ENCODE data around the gene UBE2Z. TPM values are rescaled to one million over a fixed set of nuclear protein-coding genes. Genes with fewer than 3 reads are reported as not detected.
A peak's percentile ranks its signal among the peaks of the same experiment; 100 is the strongest.
"Not testable (repeated sequence)": the region's sequence is repeated elsewhere in the genome, so short reads cannot be mapped to it uniquely, and the experiment has no call there.

The UBE2Z gene
- polyA plus RNA-seq (2013, experiment 1 of 2): 54.4 TPM
- polyA plus RNA-seq (2013, experiment 2 of 2): 50.0 TPM

GRCh38 chr17:48908047-48908843 lies at the start of gene UBE2Z:
Gene UBE2Z (plus strand): TSS chr17:48908407. CDS start chr17:48908504, 97 bp downstream.
- Histone ChIP-seq H3K27ac (ENCODE audit: low read depth, low read length) (peak within 1 kb of the TSS; percentile 92), H3K4me3 (ENCODE audit: low read length) (peak within 1 kb of the TSS; percentile 65), H3K9ac (ENCODE audit: low read depth, low read length) (peak within 1 kb of the TSS; percentile 80), H3K9me3 (ENCODE audit: insufficient read depth, low read depth, low read length) (no peaks in the 10 kb centered on the region), H3K4me1 (ENCODE audit: insufficient read depth, low read length) (peaks cover 12% of the 10 kb centered on the region), H3K36me3 (ENCODE audit: insufficient read depth, low read length) (peaks cover 38% of the 10 kb centered on the region), H3K27me3 (ENCODE audit: insufficient read depth, low read length) (no peaks in the 10 kb centered on the region)
- WGBS: under 1% methylated on average over 81 of the region's 81 CpGs

DNA sequence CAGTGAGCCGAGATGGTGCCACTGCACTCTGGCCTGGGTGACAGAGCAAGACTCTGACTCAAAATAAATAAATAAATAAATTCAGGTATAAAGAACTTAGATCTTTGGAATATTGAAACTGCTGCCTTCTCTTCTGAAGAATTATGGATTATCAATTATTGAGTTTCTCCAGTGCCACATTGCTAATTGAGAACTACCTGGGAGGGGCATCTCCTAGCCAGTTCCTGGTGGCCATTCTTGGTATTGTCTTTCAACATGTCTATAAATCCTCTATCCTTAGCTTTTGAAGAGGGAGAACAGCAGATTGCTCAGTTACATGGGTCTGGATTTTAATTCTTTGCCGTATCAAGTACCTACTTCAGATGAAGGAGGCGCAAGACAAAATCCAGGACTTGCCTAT lies 48.2 kb upstream of the UBE2Z start:
- no peak overlapping the region for H3K4me3 ChIP-seq (ENCODE audit: low read length)
- H3K27me3 ChIP-seq (ENCODE audit: insufficient read depth, low read length): no peaks in the 10 kb centered on the region
- no peaks in the 10 kb centered on the region for H3K4me1 ChIP-seq (ENCODE audit: insufficient read depth, low read length)
- H3K9me3 ChIP-seq (ENCODE audit: insufficient read depth, low read depth, low read length): no peaks in the 10 kb centered on the region
- no peaks in the 10 kb centered on the region; the same call in 1 of the 2 replicates for H3K36me3 ChIP-seq (ENCODE audit: insufficient read depth, low read length)
- over 99% methylated on average over 3 of the region's 3 CpGs for WGBS
- H3K9ac ChIP-seq (ENCODE audit: low read depth, low read length): no peak overlapping the region
- no peak overlapping the region for H3K27ac ChIP-seq (ENCODE audit: low read depth, low read length)

DNA sequence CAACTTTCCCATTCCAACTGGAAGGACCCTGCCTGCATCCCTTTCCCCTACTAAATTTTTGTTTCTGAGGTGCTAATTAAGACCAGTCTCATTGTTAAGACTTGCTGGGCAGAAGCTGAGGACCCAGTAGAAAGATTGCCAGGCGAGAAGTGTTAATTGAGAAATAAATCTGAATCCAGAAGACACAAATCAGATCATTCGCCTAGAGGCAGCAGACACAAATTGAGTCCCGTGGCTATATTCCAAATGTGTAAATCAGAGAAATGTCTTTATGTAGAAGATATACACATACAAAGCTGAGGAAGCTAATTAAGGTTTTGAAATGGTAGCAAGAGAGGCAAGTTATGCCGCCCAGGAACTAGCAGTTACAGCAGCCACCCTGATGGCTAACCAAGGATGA lies 47.8 kb upstream of the UBE2Z start:
- Histone ChIP-seq H3K36me3 (ENCODE audit: insufficient read depth, low read length) (no peaks in the 10 kb centered on the region; the same call in 1 of the 2 replicates), H3K9me3 (ENCODE audit: insufficient read depth, low read depth, low read length) (no peaks in the 10 kb centered on the region), H3K9ac (ENCODE audit: low read depth, low read length) (no peak overlapping the region), H3K4me3 (ENCODE audit: low read length) (no peak overlapping the region), H3K4me1 (ENCODE audit: insufficient read depth, low read length) (no peaks in the 10 kb centered on the region), H3K27ac (ENCODE audit: low read depth, low read length) (no peak overlapping the region), H3K27me3 (ENCODE audit: insufficient read depth, low read length) (no peaks in the 10 kb centered on the region)
- 95% methylated on average over 4 of the region's 4 CpGs for WGBS

- Histone ChIP-seq H3K9me3 (ENCODE audit: insufficient read depth, low read depth, low read length) (no peaks in the 10 kb centered on the region), H3K4me1 (ENCODE audit: insufficient read depth, low read length) (peaks cover 15% of the 10 kb centered on the region; the same call in 1 of the 2 replicates), H3K9ac (ENCODE audit: low read depth, low read length) (no peak overlapping the region), H3K27ac (ENCODE audit: low read depth, low read length) (no peak overlapping the region), H3K27me3 (ENCODE audit: insufficient read depth, low read length) (no peaks in the 10 kb centered on the region), H3K4me3 (ENCODE audit: low read length) (no peak overlapping the region), H3K36me3 (ENCODE audit: insufficient read depth, low read length) (no peaks in the 10 kb centered on the region)
- WGBS: 77% methylated on average over 3 of the region's 3 CpGs
These were observed 39.2 kb upstream of the UBE2Z start for GRCh38 chr17:48868916-48869500.

GRCh38 chr17:48869821-48870318 lies 38.3 kb upstream of the UBE2Z start:
- Histone ChIP-seq H3K4me1 (ENCODE audit: insufficient read depth, low read length) (peaks cover 15% of the 10 kb centered on the region; the same call in 1 of the 2 replicates), H3K36me3 (ENCODE audit: insufficient read depth, low read length) (no peaks in the 10 kb centered on the region), H3K4me3 (ENCODE audit: low read length) (no peak overlapping the region), H3K27ac (ENCODE audit: low read depth, low read length) (no peak overlapping the region), H3K9ac (ENCODE audit: low read depth, low read length) (no peak overlapping the region), H3K9me3 (ENCODE audit: insufficient read depth, low read depth, low read length) (no peaks in the 10 kb centered on the region), H3K27me3 (ENCODE audit: insufficient read depth, low read length) (no peaks in the 10 kb centered on the region)
- 94% methylated on average over 6 of the region's 6 CpGs for WGBS

DNA sequence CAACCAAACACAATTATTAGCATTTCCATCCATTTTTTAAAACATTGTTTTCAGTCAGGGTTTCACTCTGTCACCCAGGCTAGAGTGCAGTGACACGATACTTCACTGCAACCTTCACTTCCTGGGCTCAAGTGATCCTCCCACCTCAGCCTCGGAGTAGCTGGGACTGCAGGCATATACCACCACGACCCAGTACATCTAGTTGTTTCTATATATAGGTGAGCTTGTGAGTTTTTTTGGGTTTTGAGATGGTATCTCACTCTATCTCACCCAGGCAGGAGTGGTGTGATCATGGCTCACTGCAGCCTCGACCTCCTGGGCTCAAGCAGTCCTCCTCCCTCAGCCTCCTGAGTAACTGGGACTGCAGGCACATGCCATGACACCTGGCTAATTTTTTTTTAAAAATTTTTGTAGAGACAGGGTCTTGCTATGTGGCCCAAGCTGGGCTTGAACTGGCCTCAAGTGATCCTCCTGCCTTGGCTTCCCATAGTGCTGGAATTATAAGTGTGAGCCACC lies 37.1 kb upstream of the UBE2Z start:
- no peak overlapping the region for H3K4me3 ChIP-seq (ENCODE audit: low read length)
- peaks cover 15% of the 10 kb centered on the region; the same call in 1 of the 2 replicates for H3K4me1 ChIP-seq (ENCODE audit: insufficient read depth, low read length)
- H3K9ac ChIP-seq (ENCODE audit: low read depth, low read length): no peak overlapping the region
- no peaks in the 10 kb centered on the region for H3K27me3 ChIP-seq (ENCODE audit: insufficient read depth, low read length)
- no peaks in the 10 kb centered on the region for H3K9me3 ChIP-seq (ENCODE audit: insufficient read depth, low read depth, low read length)
- no peak overlapping the region for H3K27ac ChIP-seq (ENCODE audit: low read depth, low read length)
- no peaks in the 10 kb centered on the region for H3K36me3 ChIP-seq (ENCODE audit: insufficient read depth, low read length)
- 94% methylated on average over 3 of the region's 4 CpGs for WGBS

GRCh38 chr17:48871551-48872351 lies 36.5 kb upstream of the UBE2Z start:
- Histone ChIP-seq H3K4me1 (ENCODE audit: insufficient read depth, low read length) (peaks cover 15% of the 10 kb centered on the region; the same call in 1 of the 2 replicates), H3K4me3 (ENCODE audit: low read length) (no peak overlapping the region)

DNA sequence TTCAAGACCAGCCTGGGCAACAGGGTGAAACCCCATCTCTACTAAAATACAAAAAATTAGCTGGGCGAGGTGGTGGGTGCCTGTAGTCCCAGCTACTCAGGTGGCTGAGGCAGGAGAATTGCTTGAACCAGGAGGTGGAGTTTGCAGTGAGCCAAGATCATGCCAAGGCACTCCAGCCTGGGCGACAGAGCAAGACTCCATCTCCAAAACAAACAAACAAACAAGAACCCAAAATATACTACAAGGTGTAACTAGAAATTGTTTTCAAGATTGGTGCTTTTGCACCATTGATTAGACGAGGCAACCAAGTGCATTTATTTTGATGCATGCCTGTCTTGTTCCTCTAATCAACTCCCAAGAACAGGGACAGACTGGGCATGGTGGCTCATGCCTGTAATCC lies 35.8 kb upstream of the UBE2Z start:
- not testable (repeated sequence) for H3K36me3 ChIP-seq (ENCODE audit: insufficient read depth, low read length); H3K27me3 ChIP-seq (ENCODE audit: insufficient read depth, low read length); H3K27ac ChIP-seq (ENCODE audit: low read depth, low read length); H3K4me3 ChIP-seq (ENCODE audit: low read length); H3K9ac ChIP-seq (ENCODE audit: low read depth, low read length); H3K9me3 ChIP-seq (ENCODE audit: insufficient read depth, low read depth, low read length)
- 97% methylated on average over 2 of the region's 3 CpGs for WGBS
- peaks cover 15% of the 10 kb centered on the region; the same call in 1 of the 2 replicates for H3K4me1 ChIP-seq (ENCODE audit: insufficient read depth, low read length)

More at GRCh38 chr17:48871551-48872351, 36.5 kb upstream of the UBE2Z start:
- no peaks in the 10 kb centered on the region for H3K27me3 ChIP-seq (ENCODE audit: insufficient read depth, low read length)
- WGBS: 85% methylated on average over 11 of the region's 11 CpGs
- H3K36me3 ChIP-seq (ENCODE audit: insufficient read depth, low read length): no peaks in the 10 kb centered on the region
- H3K9me3 ChIP-seq (ENCODE audit: insufficient read depth, low read depth, low read length): no peaks in the 10 kb centered on the region
- H3K27ac ChIP-seq (ENCODE audit: low read depth, low read length): no peak overlapping the region; the same call in 1 of the 2 replicates
- no peak overlapping the region for H3K9ac ChIP-seq (ENCODE audit: low read depth, low read length)

DNA sequence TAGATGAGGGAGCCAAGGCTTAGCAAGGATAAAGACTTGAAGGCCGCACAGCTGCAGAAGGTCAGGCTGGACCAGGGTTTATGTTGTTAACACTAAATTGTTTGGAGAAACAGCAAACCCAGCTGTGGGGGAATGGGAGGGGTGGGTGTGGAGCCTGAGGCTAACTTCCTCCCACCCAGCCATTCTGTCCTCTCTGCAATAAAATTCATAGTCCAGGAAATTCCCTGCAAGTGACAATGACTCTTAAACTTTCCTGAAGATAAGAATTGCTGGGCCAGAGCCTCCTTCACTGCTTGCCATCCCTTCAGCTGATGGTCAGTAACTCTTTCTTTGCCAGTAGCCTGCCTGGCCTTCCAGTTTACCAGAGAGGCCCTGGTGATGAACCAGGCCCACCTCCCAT lies 35.0 kb upstream of the UBE2Z start:
- H3K4me3 ChIP-seq (ENCODE audit: low read length): no peak overlapping the region
- H3K9ac ChIP-seq (ENCODE audit: low read depth, low read length): no peak overlapping the region
- 87% methylated on average over 1 of the region's 1 CpG for WGBS
- peaks cover 15% of the 10 kb centered on the region; the same call in 1 of the 2 replicates for H3K4me1 ChIP-seq (ENCODE audit: insufficient read depth, low read length)
- no peaks in the 10 kb centered on the region for H3K27me3 ChIP-seq (ENCODE audit: insufficient read depth, low read length)
- no peaks in the 10 kb centered on the region for H3K9me3 ChIP-seq (ENCODE audit: insufficient read depth, low read depth, low read length)
- H3K36me3 ChIP-seq (ENCODE audit: insufficient read depth, low read length): no peaks in the 10 kb centered on the region
- no peak overlapping the region for H3K27ac ChIP-seq (ENCODE audit: low read depth, low read length)

- Histone ChIP-seq H3K9ac (ENCODE audit: low read depth, low read length) (no peak overlapping the region), H3K27me3 (ENCODE audit: insufficient read depth, low read length) (no peaks in the 10 kb centered on the region), H3K4me1 (ENCODE audit: insufficient read depth, low read length) (peaks cover 15% of the 10 kb centered on the region; the same call in 1 of the 2 replicates), H3K27ac (ENCODE audit: low read depth, low read length) (no peak overlapping the region), H3K9me3 (ENCODE audit: insufficient read depth, low read depth, low read length) (no peaks in the 10 kb centered on the region), H3K4me3 (ENCODE audit: low read length) (no peak overlapping the region), H3K36me3 (ENCODE audit: insufficient read depth, low read length) (no peaks in the 10 kb centered on the region)
- WGBS: 82% methylated on average over 2 of the region's 5 CpGs
These were observed 34.3 kb upstream of the UBE2Z start for GRCh38 chr17:48873696-48874443.
